AG09309 (cell line): ENCODE results near the gene CYP2W1.

Source experiments
- DNase-seq: peaks from one replicate; pipeline ENCODE4 v3.0.0-alpha.2; 2010; ENCODE audit warnings: low read depth
- H3K4me3 ChIP-seq: 2 replicates; pipeline ENCODE4 v1.5.1; 2011; ENCODE audit warnings: mild to moderate bottlenecking, low read depth, low read length, moderate library complexity; ENCODE audit not compliant: control insufficient read depth
- TF ChIP-seq, protein P1 (sequence below): IDR thresholded peaks from 2 replicates; pipeline ENCODE4 v1.5.1; 2011; ENCODE audit warnings: mild to moderate bottlenecking, low read depth, low read length, inconsistent platforms; ENCODE audit not compliant: insufficient read depth, control insufficient read depth; ENCODE audit errors: missing control alignments

CYP2W1 gene

DNA sequence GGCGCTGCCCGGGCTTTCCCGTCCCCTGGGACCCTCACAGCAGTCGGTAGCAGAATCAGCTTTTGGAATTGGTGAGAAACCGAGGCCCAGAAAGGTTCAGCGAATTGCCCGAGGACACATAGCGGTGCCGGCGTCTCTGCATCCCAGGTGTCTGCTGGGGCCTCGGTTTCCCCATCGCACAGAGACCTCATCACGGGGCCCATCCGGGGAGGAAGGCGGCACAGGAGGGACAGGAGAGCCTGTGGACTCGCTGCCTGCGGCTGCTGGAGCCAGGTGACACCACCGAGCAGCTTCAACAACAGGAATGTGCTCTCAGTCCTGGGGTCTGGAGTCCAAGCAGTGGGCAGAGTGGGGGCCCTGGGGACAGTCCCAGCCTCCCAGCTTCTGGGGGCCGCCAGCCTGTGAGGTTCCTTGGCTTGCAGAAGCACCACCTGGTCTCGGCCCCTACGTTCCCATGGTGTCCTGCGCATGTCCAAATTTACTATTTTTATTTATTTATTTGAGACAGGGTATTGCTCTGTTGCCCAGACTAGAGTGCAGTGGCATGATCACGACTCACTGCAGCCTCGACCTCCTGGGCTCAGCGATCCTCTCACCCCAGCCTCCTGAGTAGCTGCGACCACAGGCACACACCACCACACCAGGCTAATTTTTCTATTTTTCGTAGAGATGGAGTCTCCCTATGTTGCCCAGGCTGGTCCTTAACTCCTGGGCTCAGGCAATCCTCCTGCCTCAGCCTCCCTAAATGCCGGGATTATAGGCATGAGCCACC is 7.1 kb upstream of the CYP2W1 start:
- peak overlapping the region; percentile 67 for H3K4me3 ChIP-seq
- DNase-seq: no peak
- TF ChIP-seq, protein P1, sequence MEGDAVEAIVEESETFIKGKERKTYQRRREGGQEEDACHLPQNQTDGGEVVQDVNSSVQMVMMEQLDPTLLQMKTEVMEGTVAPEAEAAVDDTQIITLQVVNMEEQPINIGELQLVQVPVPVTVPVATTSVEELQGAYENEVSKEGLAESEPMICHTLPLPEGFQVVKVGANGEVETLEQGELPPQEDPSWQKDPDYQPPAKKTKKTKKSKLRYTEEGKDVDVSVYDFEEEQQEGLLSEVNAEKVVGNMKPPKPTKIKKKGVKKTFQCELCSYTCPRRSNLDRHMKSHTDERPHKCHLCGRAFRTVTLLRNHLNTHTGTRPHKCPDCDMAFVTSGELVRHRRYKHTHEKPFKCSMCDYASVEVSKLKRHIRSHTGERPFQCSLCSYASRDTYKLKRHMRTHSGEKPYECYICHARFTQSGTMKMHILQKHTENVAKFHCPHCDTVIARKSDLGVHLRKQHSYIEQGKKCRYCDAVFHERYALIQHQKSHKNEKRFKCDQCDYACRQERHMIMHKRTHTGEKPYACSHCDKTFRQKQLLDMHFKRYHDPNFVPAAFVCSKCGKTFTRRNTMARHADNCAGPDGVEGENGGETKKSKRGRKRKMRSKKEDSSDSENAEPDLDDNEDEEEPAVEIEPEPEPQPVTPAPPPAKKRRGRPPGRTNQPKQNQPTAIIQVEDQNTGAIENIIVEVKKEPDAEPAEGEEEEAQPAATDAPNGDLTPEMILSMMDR: no peak

DNA sequence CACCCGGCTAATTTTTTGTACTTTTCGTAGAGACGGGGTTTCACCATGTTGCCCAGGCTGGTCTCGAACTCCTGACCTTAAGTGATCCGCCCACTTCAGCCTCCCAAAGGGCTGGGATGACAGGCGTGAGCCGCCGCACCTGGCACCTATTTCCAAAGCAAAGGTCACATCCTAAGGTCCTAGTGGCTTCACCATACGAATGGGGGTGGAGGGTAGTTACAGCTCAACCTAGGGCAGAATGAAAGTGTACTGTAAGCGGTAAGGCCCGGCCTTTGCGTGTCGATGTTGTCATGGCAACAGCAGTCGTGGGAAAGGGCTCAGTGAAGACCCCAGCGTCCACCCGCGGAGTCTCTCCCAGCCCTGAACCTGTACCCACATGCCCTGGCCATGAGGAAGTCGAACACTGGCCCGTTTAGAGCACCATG is 6.1 kb upstream of the CYP2W1 start:
- no peak overlapping the region for H3K4me3 ChIP-seq
- TF ChIP-seq, protein P1: no peak
- DNase-seq: no peak

DNA sequence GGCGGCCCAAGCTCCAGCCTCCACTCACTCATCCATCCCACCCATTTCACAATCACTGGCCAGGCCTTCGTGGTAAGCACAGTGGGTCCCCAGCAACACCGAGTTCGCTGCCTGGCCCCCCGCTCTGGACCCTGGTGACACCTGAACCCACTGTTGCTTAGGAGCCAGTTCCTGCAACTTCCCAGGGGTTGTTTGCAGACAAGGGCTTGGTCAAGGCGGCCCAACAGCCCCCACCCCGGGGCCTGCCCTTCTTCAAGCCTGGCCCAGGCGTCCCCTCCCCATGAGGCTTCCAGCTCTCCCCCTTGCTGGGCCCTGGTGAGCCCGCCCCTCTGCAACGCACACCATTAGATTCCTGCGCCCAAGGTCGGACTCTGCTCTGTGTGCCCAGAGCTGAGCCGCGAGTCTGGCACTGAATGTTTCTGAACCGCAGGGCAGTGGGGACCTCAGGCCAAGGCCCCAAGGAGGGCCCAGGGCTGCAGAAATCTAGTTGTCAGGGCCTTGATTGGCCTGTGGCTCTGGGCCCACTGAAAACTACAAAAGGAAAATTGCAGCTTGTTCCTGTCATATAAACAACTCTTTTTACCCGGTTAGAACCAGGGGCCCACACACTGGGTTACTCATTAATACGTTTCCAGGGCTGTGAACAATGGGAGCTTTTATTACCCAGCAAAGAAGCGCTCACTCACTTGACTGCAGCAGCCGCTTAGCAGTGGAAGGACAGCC is 5.5 kb upstream of the CYP2W1 start:
- no peak overlapping the region for H3K4me3 ChIP-seq
- TF ChIP-seq, protein P1: no peak
- DNase-seq: no peak

DNA sequence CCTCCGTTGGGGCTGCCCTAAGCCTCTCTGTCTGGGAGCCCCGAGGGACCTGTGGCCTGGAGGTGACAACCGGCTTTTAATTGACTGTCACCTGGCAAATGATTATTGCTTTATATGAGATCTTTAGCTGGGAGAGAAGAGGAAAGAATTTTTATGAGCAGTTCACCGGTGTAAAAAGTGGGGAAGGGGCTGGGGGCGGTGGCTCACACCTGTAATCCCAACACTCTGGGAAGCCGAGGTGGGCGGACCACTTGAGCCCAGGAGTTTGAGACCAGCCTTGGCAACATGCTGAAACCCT is 5.0 kb upstream of the CYP2W1 start:
- no peak for DNase-seq

GRCh38 chr7:978416-979091 is 4.4 kb upstream of the CYP2W1 start:
- no peak for DNase-seq
- H3K4me3 ChIP-seq: no peak overlapping the region
- TF ChIP-seq, protein P1: no peak

More for the DNA sequence above, 5.0 kb upstream of the CYP2W1 start:
- H3K4me3 ChIP-seq: no peak overlapping the region
- TF ChIP-seq, protein P1: no peak

GRCh38 chr7:979151-979550 is 3.8 kb upstream of the CYP2W1 start:
- TF ChIP-seq, protein P1: no peak
- H3K4me3 ChIP-seq: no peak overlapping the region
- no peak for DNase-seq
